ENCODE measurements around the gene UNCX.

Gene UNCX

GRCh38 chr7:1218541-1219165 is 14.0 kb upstream of the UNCX start:
- no peak for DNase-seq (ENCODE audit: low read depth)

- no peak for DNase-seq (ENCODE audit: low read depth)
Measured at GRCh38 chr7:1219498-1219897, 13.2 kb upstream of the UNCX start.

GRCh38 chr7:1220000-1220726 is 12.5 kb upstream of the UNCX start:
- no peak for DNase-seq (ENCODE audit: low read depth)

- no peak for DNase-seq (ENCODE audit: low read depth)
Measured at GRCh38 chr7:1220977-1221745, 11.5 kb upstream of the UNCX start.

GRCh38 chr7:1223196-1223981 is 9.3 kb upstream of the UNCX start:
- DNase-seq (ENCODE audit: low read depth) = no peak

GRCh38 chr7:1224086-1224716 is 8.5 kb upstream of the UNCX start:
- DNase-seq (ENCODE audit: low read depth) = no peak

GRCh38 chr7:1225030-1225429 is 7.6 kb upstream of the UNCX start:
- no peak for DNase-seq (ENCODE audit: low read depth)

GRCh38 chr7:1225441-1226185 is 7.1 kb upstream of the UNCX start:
- DNase-seq (ENCODE audit: low read depth) = no peak

GRCh38 chr7:1226186-1226901 is 6.3 kb upstream of the UNCX start:
- no peak for DNase-seq (ENCODE audit: low read depth)

- DNase-seq (ENCODE audit: low read depth) = no peak
Measured at GRCh38 chr7:1227071-1227804, 5.4 kb upstream of the UNCX start.

- DNase-seq (ENCODE audit: low read depth) = no peak
Measured at GRCh38 chr7:1227814-1228544, 4.7 kb upstream of the UNCX start.

- no peak for DNase-seq (ENCODE audit: low read depth)
Measured at GRCh38 chr7:1228545-1229201, 4.0 kb upstream of the UNCX start.

GRCh38 chr7:1229202-1229947 is 3.3 kb upstream of the UNCX start:
- DNase-seq (ENCODE audit: low read depth) = no peak

- no peak for DNase-seq (ENCODE audit: low read depth)
Measured at GRCh38 chr7:1229956-1230355, 2.7 kb upstream of the UNCX start.

- DNase-seq (ENCODE audit: low read depth) = no peak
Measured at GRCh38 chr7:1230411-1231213, 2.1 kb upstream of the UNCX start.

- DNase-seq (ENCODE audit: low read depth) = no peak
Measured at GRCh38 chr7:1231214-1232102, 1.2 kb upstream of the UNCX start.
